ENCODE measurements around the gene NOXA1. TPM values are rescaled to one million over a fixed set of nuclear protein-coding genes. Genes with fewer than 3 reads are reported as not detected.

NOXA1 gene
- polyA plus RNA-seq, 3 donors = 1.3 to 9.4 (median 1.6) TPM

GRCh38 chr9:137470785-137471184 is 47.6 kb downstream of the NOXA1 start:
- peaks cover 10 to 20% (median 15%) of the 10 kb centered on the region in 3 donors for H3K27me3 Mint-ChIP-seq (ENCODE audit: low read depth in 3 of 3)

GRCh38 chr9:137474271-137474670 is 51.1 kb downstream of the NOXA1 start:
- Histone ChIP-seq H3K4me2 (replicated peaks; ENCODE audit: extremely low read depth, low read length, poor library complexity, severe bottlenecking) (no peak overlapping the region), H3K9me3 (replicated peaks in 1 of 2; ENCODE audit: control insufficient read depth in 1 of 2, insufficient read depth in 1 of 2, low read length in 2 of 2) (peaks cover 32 to 38% of the 10 kb centered on the region in 2 donors), H3K4me3 (replicated peaks in 1 of 3; ENCODE audit: low read depth in 2 of 3, low read length in 3 of 3) (no peak overlapping the region), H3K9ac (ENCODE audit: insufficient read depth, low read length, poor library complexity, severe bottlenecking) (no peak overlapping the region), H2AFZ (ENCODE audit: insufficient read depth, low read depth, low read length, poor library complexity, severe bottlenecking) (no peak overlapping the region), H3K27me3 (ENCODE audit: control insufficient read depth in 2 of 2, insufficient read depth in 2 of 2, low read length in 2 of 2) (no peaks in the 10 kb centered on the region), H3K36me3 (replicated peaks in 1 of 2; ENCODE audit: control insufficient read depth in 1 of 2, insufficient read depth in 2 of 2, low read length in 2 of 2) (no peaks in the 10 kb centered on the region), H4K20me1 (ENCODE audit: insufficient read depth, low read length) (no peaks in the 10 kb centered on the region), H3K79me2 (ENCODE audit: insufficient read depth, low read length) (no peaks in the 10 kb centered on the region), H3K27ac (ENCODE audit: low read depth in 1 of 2, low read length in 2 of 2) (no peak overlapping the region), H3K4me1 (ENCODE audit: control insufficient read depth in 1 of 2, insufficient read depth in 2 of 2, low read length in 2 of 2) (no peaks in the 10 kb centered on the region)
- WGBS (ENCODE audit: insufficient coverage) = 97% methylated on average over 10 of the region's 18 CpGs
- peaks cover 5% of the 10 kb centered on the region for H3K4me1 Mint-ChIP-seq
- no peak for TF ChIP-seq CTCF (IDR thresholded peaks at IDR 0.05)
- H3K36me3 Mint-ChIP-seq = no peaks in the 10 kb centered on the region
- H3K9me3 Mint-ChIP-seq = peaks cover 24 to 46% (median 40%) of the 10 kb centered on the region in 7 donors
- no peak overlapping the region for H3K4me3 Mint-ChIP-seq
- no peak for DNase-seq
- H3K27me3 Mint-ChIP-seq (ENCODE audit: low read depth in 3 of 3) = peaks cover 8 to 12% (median 10%) of the 10 kb centered on the region in 3 donors
- H3K27ac Mint-ChIP-seq = no peak overlapping the region
- intact Hi-C loops (cut with micrococcal nuclease) = no loop called here

More at GRCh38 chr9:137470785-137471184, 47.6 kb downstream of the NOXA1 start:
- Histone ChIP-seq H3K4me3 (replicated peaks in 1 of 3; ENCODE audit: low read depth in 2 of 3, low read length in 3 of 3) (no peak overlapping the region), H3K4me1 (ENCODE audit: control insufficient read depth in 1 of 2, insufficient read depth in 2 of 2, low read length in 2 of 2) (no peaks in the 10 kb centered on the region), H4K20me1 (ENCODE audit: insufficient read depth, low read length) (no peaks in the 10 kb centered on the region), H3K27me3 (ENCODE audit: control insufficient read depth in 2 of 2, insufficient read depth in 2 of 2, low read length in 2 of 2) (no peaks in the 10 kb centered on the region), H3K4me2 (replicated peaks; ENCODE audit: extremely low read depth, low read length, poor library complexity, severe bottlenecking) (no peak overlapping the region), H3K27ac (ENCODE audit: low read depth in 1 of 2, low read length in 2 of 2) (no peak overlapping the region), H2AFZ (ENCODE audit: insufficient read depth, low read depth, low read length, poor library complexity, severe bottlenecking) (no peak overlapping the region), H3K9me3 (replicated peaks in 1 of 2; ENCODE audit: control insufficient read depth in 1 of 2, insufficient read depth in 1 of 2, low read length in 2 of 2) (peaks cover 23 to 29% of the 10 kb centered on the region in 2 donors), H3K9ac (ENCODE audit: insufficient read depth, low read length, poor library complexity, severe bottlenecking) (no peak overlapping the region), H3K79me2 (ENCODE audit: insufficient read depth, low read length) (no peaks in the 10 kb centered on the region), H3K36me3 (replicated peaks in 1 of 2; ENCODE audit: control insufficient read depth in 1 of 2, insufficient read depth in 2 of 2, low read length in 2 of 2) (no peaks in the 10 kb centered on the region)
- WGBS (ENCODE audit: insufficient coverage) = 0% methylated on average over 2 of the region's 7 CpGs
- intact Hi-C loops (cut with micrococcal nuclease) = no loop called here
- H3K9me3 Mint-ChIP-seq = peaks cover 18 to 34% (median 32%) of the 10 kb centered on the region in 7 donors
- no peak for DNase-seq
- peaks cover 5% of the 10 kb centered on the region for H3K4me1 Mint-ChIP-seq
- H3K27ac Mint-ChIP-seq = peak overlapping the region in 1 of 7 donors; percentile 48
- no peak for TF ChIP-seq CTCF (IDR thresholded peaks at IDR 0.05)
- H3K4me3 Mint-ChIP-seq = peak overlapping the region in 1 of 2 donors; percentile 72
- no peaks in the 10 kb centered on the region for H3K36me3 Mint-ChIP-seq
